NCI-H524 (cell line): ENCODE results near the gene PSMA5.
"Not testable (repeated sequence)": the region's sequence is repeated elsewhere in the genome, so short reads cannot be mapped to it uniquely, and the experiment has no call there.

Experiments used
- DNase-seq, 2 experiments: peaks; one replicate each; lab custom pipeline; 2025; lab: John Stamatoyannopoulos, UW

PSMA5 gene

DNA sequence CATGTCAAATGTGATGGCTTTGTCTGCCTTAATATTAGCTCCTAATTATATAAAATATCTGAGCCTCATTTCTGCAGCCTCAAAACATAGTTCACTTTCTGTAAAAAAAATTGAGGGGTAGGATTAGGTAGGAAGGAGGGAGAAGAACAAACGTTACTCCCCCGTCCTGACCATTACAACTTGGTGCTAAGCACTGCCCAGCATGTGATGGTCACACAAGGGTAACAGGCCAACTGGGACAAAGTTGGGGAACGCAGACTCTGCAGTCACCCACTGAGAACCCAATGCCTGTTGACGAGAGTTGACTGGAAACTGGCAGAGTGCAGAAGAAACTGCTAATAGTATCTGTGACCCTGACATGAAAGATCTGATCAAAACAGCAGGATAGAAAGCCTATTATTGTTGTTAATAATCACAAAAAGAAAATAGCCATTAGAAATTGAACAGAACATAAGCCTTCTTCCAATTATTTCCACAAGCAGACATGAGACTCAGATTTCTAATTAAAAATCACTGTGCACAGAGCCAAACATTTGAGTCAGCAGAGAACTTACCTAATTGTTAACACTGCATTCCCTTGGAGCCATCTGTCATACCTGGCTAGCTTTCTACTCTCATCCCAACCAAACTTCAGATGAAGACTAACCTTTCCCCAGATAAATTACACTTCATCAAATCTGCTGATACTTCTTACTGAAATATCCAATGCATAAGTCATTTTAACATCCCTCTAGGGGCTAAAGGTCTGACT lies 34.0 kb downstream of the PSMA5 start:
- DNase-seq, result no peak

DNA sequence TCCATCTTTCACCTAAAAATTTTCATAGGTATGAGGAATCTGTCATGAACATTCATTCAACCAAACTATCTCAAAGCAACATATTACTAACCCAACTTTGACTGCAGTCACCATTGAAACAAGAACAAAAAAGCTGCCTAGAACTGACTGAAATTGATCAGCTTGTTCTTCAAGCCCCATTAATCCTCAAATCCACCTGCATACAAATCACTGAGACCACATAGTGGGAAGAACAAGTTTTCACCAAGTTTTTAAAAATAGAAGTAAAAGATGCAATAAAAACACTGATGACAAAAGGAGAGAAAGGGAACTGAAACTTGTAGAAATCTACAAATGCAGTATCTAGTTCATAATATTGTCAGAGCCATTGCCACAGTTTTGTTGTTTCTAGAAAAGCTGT lies 34.6 kb downstream of the PSMA5 start:
- DNase-seq, result no peak

DNA sequence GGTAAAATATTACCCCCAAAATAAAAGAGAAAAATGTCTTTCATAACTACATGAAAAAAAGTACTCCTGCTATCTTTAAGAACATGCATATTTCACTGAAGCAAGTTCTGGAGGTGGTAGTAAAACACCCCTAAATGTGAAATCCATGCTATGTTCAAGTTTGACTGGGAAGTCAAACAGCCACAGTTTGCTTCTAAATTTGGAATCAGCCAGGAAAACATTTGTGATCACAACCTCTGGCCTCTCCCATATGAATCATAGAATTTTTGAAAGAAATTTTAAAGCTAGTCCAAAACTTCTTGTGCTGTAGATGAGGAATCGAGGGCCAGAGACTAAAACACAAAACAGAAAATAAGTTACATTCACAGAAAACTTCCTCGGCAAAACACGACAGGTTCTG lies 35.1 kb downstream of the PSMA5 start:
- DNase-seq, result no peak

DNA sequence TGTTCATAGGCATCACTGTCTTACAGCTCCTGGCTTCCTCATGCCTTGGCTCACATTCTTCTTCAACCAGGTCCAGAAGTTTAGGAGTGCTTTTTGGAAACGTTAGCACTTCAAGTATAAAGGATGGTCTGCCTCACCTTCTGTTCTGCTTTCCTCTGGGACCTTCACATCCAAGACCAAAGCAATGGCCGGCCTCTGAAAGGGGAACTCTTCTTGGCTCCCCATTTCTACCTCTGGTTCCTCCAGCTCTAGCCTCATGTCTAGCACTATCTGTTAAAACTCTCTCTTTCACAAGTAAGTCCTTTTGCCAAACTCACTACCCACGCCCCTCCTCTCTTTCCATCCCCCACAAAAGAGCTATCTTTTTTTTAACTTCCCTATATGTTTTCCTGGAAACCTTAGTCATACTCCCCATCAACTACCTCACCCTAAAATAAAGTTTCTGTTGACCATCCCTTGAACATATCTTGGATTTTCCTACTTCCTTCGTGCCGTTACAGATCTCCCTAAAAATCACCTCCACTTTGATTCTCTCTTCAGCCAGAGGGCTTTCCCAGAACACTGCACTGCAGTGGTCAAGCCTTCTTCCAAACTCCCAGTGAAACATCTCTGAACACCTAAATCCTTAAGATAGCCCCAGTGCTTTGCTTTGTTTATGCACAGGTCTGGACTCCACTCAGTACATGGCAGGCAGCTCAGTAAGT lies 36.5 kb downstream of the PSMA5 start:
- DNase-seq, result no peak

DNA sequence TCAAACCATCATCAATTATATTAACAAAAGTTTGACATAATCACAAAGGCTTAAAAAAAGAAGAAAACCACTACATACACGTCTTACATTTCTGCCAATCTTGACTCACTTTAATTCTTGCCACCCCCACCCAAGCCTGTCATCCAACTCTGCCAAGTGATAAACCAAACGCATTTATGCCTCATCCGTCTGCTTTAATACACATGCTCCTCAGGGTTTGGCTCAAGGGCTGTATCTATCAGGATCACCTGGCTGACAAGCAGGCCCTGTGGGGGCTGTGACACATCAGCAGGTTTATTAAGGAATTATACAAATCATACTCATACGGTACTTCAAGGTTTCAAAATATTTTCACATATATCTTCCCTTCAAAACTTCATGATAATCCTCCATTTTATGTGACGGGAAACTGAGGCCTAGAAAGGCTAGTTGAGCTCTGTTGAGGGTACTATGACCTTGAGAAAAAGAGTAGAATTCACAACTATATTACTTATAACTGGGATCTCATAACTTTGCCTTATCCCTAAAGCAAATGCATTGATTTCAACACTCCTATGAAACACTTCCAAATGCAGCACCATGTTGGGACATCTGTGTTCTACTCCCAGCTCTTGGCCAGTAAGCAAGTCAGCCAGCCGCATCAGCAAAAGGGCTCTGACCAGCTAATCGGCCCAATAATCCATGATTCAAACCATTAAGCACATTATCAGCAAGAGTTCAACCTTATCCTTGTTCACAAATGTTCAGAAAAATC lies 37.2 kb downstream of the PSMA5 start:
- DNase-seq, result no peak

DNA sequence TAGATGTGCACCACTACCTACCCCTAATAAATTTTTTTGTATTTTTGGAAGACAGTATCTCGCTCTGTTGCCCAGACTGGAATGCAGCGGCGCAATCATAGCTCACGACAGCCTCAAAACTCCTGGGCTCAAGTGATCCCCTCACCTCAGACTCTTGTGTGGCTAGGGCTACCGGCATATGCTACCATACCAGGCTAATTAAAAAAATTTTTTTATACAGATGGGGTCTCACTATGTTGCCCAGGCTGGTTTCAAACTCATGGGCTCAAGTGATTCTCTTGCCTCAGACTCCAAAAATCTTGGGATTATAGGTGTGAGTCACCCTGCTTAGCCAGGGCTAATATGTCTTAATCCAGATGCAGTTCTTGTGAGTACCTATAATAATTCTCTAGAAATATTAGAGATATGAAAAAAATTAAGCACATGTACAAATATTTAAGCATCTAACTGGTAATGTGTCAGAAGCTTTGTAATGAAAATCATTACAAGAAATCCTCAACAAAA lies 38.0 kb downstream of the PSMA5 start:
- no peak for DNase-seq

DNA sequence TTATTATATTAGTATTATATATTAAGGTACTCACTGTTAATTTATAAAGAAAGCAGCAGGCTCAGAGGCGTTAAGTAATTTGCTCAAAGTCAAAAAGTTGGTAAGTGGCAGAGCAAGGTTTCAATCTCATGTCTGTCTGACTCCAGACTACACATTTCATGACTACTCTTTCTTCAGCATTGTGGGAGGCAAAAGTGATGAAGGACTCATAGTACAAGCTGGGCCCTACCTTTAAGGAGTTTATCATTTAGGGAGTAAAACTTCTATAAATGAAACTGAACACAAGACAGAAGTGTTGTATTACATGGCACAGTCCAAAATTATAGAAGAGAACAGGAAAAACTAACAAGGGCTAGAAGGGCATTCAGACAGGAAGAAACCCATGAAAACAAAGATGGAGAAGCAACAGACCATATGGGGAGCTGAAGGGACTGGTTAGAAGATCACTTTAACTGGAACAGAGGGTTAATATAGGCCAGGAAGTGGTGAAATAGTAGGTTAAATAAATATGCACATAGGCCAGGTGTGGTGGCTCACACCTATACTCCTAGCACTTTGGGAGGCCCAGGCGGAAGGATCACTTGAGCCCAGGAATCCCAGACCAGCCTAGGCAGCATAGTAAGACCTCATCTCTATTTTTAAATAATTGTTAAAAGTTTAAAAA lies 40.1 kb downstream of the PSMA5 start:
- DNase-seq, result no peak

DNA sequence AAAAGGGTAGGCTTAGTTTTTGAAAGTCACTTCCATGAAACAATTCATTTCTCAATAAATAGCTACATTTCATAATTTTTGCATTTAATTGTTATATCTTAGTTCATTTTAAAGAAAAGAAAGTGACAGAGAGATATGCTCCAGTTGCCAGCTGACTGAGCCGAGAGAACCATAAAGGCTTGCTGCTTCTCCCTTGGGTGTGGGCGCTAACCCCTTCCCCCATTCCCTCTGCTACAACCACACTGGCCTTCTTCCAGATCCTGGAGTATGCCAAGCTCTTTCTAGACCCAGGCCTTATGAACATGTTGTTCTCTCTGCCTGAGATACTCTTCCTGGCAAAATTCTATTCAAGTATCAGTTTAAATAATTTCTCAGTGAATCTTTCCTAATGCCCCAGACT lies 40.8 kb downstream of the PSMA5 start:
- no peak for DNase-seq

DNA sequence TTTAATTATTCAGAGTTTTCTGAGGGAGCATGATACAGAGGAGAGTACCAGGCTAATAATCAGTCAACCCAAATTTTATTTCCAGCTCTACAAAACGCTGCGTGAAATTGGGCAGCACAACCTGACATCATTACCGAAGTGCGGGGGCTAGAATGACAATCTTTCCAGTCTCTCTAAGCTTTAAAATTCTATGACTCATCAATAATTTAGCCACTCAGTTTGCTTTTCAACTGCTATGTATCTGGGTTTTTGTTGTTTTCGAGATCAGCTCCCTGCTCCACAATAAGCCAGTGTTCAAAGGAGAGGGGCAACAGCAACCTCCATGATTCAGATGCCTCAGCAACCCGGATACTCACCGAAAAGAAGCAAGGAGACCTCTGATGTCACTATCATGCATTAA lies 42.4 kb downstream of the PSMA5 start:
- DNase-seq, result no peak

DNA sequence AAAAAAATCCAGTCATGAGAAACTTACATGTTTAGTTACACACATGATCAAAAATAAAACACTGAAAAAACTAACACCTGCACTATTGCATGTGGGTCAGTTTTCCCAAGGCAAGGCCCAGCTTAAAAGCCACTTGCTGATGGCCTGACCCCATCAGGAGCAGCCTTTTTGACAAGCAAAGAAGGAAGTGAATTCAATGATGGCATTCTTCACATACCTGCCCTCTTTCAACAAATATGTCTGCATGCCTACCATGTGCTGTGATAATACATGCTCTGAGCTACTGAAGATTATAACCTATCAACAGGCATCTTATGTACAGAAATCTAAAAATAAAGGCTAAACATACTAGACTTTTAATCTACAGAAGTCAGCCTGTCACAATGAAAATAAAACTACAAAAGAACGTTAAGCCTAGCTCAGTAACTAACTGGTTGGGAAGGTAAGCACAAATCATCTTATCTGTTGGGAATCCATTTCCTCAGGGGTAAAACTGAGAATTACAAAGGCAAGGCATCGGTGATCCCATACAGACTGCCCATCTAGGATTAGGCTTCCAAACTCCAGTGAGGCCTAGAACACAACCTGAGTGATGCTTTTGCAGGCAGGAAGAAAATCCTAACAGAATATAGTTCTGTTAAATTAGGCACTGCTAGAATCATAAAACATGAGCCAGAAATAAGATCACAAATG lies 43.0 kb downstream of the PSMA5 start:
- no peak for DNase-seq

DNA sequence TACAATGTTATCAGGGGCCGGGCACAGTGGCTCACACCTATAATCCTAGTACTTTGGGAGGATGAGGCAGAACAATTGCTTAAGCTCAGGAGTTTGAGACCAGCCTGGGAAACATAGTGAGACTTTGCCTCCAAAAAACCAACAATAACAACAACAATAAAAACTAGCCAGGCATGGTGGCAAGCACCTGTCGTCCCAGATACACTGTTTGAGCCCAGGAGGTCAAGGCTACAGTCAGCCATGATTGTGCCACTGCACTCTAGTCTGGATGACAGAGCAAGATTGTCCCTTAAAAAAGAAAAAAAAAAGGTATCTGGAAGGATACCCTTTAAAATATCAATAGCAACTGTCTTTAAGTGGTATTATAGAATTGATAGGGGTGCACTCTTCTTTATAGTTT lies 44.7 kb downstream of the PSMA5 start:
- no peak for DNase-seq

DNA sequence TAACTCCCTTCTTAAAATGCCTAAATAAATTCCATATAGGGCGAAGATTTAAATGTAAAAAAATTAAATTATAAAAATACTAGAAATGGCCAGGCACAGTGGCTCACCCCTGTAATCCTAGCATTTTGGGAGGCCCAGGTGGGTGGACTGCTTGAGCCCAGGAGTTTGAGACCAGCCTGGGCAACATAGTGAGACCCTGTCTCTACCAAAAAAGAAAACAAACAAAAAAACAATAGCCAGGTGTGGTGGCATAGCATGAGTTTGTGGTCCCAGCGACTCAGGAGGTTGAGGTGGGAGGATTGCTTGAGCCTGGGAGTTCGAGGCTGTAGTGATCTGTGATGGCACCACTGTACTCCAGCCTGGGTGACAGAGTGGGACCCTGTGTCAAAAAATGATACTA lies 46.3 kb downstream of the PSMA5 start:
- DNase-seq, result no peak

DNA sequence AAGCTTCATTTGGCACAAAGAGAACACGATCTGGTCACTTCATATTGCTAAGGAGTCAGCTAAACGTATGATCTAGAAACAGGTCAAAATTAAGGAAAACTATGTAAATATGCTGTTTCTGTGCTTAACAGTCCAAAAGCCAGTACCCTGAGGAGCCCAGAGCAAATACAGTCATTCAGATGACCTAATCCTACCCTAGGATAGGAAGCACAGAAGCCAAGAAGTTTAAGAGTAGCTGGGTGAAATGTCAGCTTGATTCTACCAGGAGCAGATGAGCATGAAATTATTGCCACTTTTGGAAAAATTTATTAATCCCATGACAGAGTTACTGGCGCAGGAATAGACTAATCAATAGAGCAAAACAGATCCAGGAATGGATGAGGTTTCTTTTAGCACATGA lies 46.8 kb downstream of the PSMA5 start:
- DNase-seq, result no peak

DNA sequence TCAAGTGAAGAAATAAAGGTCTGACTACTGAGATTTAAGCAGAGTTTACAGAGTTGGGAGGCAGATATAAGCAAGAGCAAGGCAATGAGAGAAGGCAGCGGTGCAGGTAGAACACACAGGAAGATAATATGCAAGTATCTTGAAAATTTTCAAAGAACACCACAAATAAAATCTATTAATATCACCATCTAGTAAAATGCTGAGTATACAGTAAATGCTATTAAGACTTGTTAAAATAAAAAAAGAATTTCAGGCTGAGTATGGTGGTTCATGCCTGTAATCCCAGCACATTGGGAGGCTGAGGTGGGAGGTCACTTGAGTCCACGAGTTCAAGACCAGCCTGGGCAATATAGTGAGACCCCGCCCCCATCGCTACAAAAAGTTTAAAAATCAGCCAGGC lies 48.5 kb downstream of the PSMA5 start:
- no peak for DNase-seq

DNA sequence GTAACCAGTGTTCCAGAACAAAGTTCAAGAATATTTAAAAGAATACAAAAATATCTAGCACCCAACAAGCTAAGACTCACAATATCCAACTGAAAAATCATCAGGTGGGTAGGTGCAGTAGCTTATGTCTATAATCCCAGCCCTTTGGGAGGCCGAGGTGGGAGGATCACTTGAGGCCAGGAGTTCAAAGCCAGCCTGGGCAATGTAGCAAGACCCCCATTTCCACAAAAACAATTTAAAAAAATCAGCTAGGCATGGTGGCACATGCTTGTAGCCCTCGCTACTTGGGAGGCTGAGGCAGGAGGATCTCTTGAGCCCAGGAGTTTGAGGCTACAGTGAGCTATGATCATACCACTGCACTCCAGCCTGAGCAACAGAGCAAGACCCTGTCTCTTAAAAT lies 52.6 kb downstream of the PSMA5 start:
- not testable (repeated sequence) for DNase-seq

DNA sequence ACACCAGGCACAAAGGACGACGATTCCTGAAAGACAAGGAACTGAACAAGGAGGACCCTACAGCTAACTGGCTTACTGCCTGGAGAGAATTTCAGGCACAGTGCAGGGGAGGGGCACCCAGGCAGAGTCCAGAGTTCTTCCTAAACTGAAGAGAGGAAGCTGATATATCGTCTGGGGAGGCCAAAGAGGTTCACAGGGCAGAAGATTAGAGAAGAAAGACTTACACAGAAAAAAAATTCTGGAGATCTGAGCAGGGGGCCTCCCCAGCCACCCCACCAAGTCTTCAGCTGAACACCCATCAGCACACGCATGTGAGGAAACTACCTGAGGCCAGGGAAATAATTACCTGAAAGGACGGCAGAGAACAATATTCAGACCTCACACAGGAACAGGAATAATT lies 53.1 kb downstream of the PSMA5 start:
- DNase-seq, result no peak

DNA sequence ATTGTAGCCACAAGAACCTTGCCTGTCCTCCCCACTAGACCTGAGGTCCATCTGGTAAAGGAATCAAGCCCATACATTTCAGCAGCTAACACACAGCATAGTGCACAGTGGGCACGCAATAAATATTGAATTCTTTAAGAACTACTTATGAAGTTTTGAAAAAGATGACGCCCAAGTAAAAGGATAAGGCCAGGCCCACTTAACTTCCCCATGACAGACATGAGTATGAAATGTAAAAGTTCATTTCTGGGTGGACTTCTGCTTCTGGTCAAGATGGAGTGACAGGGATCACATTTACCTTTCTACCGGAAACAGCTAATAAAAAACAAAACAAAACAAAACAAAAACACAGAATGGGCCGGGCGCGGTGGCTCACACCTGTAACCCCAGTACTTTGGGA lies 54.0 kb downstream of the PSMA5 start:
- no peak for DNase-seq

DNA sequence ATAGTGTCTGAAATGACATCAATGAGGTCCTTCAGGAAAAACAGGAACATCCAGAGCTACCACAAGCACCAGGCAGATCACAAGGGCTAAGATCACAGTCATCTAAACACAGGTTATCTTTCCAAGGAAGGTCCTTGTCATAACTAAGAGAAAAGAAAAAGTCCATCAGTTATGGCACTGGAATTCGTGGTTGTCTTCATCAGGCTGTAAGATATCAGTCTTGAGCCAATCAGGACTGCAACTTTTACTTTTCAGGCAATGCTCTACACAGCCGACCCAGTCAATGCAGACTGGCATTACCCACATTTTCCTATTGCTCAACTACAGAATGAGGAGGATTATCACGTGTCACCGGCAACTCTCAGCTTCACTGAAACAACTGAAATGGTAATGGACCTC lies 54.9 kb downstream of the PSMA5 start:
- DNase-seq, result no peak

DNA sequence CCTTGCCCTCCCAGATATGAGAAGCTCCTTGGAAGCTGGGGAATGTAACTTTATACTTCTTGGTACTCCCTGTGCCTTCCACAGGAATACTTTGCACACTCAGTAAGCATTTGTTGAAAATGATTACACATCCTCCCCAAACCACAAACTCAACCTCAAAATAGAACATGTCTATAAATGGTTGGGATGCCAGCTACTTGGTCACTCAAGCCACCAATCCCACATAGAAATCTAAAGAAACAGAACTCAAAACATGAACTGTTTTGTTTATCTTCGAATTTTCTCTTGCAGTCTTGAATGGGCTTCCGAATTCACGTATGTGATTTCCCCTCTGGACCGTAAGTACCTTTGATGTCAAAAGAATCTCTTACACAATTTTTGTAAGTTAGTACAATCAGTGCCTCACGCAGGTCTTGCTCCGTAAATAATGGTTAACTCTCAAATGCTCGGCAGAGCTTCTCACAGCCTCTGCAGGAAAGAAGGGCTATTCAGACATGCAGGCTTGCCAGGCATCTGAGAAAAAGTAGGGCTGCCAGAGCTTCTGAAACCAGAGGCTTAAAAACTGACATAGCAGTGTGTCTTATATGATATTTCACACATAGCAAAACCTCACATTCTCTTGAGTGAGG lies 55.4 kb downstream of the PSMA5 start:
- no peak for DNase-seq

DNA sequence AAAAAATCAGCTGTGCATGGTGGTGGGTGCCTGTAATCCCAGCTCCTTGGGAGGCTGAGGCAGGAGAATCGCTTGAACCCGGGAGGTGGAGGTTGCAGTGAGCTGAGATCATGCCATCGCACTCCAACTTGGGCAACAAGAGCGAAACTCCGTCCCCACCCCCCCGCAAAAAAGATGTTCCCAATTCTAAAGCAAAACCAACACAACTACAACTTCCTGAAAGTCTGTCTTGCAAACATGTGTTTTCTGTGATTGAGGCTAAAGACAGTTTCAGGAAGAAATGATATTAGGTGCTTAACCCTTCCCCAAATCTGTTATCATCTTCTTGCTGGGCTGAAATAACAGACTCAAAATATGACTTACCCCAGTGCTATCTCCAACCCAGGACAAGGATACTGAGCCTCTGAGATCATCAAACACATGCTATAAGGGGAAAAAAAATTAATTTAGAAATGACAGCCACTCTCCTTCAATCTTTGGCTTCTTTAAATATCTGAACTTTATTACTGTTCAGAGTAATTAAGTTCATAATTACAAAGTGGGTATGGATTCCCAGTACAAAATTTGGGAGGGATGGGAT lies 57.0 kb downstream of the PSMA5 start:
- no peak for DNase-seq

DNA sequence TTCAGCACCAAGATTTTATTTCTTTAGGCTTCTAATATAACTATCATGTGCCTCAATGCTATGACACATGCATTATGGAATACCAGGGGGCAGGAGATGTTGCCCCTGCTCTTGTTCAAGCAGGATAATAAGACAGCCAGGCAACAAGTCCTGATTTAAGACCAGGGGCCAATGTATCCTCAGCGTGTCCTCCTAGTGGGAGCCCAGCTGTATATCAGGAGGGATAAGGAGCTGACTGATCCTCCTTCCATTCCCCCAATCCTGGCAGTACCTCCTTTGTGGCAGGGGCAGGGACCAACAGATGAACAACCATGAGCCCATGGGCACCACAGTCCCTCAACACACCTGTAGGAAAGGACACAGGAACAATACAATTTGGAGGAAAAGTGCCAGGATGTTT lies 57.8 kb downstream of the PSMA5 start:
- no peak for DNase-seq
